Stimulated activated naive B cell treated with anti-CD40 and anti-IgM and Interleukin-4, amounts not matched to agents 10 μg/mL and 1 μg/mL and 100 μg/mL, for 72 hours (primary cell): ENCODE results near the gene A3GALT2.

Experiments
- ATAC-seq, 2 donors: fragments of 150-1000 bp; cut with Tn5 transposase; replicated peaks; 2 replicates each; pipeline ENCODE4 v1.10.0; 2021; ENCODE audit warnings: moderate library complexity in 1 of 2
- DNase-seq: peaks from one replicate; pipeline ENCODE4 v3.0.0; 2021
- H3K27ac Mint-ChIP-seq: one replicate; pipeline ENCODE4 v1.8.0; 2022; ENCODE audit warnings: mild to moderate bottlenecking, mixed read lengths
- H3K27me3 Mint-ChIP-seq, 2 donors: one replicate each; pipeline ENCODE4 v1.8.0; 2022; ENCODE audit warnings: mixed read lengths in 2 of 2
- H3K36me3 Mint-ChIP-seq, 2 donors: one replicate each; pipeline ENCODE4 v1.8.0; 2022; ENCODE audit warnings: mixed read lengths in 2 of 2, mild to moderate bottlenecking in 1 of 2
- H3K4me1 Mint-ChIP-seq, 2 donors: one replicate each; pipeline ENCODE4 v1.8.0; 2022; ENCODE audit warnings: mixed read lengths in 2 of 2, mild to moderate bottlenecking in 1 of 2
- H3K4me3 Mint-ChIP-seq, 2 donors: one replicate each; pipeline ENCODE4 v1.8.0; 2022; ENCODE audit warnings: mild to moderate bottlenecking in 2 of 2, mixed read lengths in 2 of 2, moderate library complexity in 1 of 2
- H3K9me3 Mint-ChIP-seq, 2 donors: one replicate each; pipeline ENCODE4 v1.8.0; 2022; ENCODE audit warnings: mixed read lengths in 2 of 2, mild to moderate bottlenecking in 1 of 2

A3GALT2 gene

GRCh38 chr1:33331444-33332356 is 10.8 kb upstream of the A3GALT2 start:
- DNase-seq = no peak
- peak; percentile 81 to 94 for ATAC-seq
- peak overlapping the region; percentile 66 for H3K27ac Mint-ChIP-seq
- H3K36me3 Mint-ChIP-seq = peaks cover 38 to 61% of the 10 kb centered on the region in 2 donors
- H3K4me3 Mint-ChIP-seq = no peak overlapping the region
- H3K4me1 Mint-ChIP-seq = peaks cover 18 to 34% of the 10 kb centered on the region in 2 donors
- H3K9me3 Mint-ChIP-seq = no peaks in the 10 kb centered on the region
- no peaks in the 10 kb centered on the region for H3K27me3 Mint-ChIP-seq

- H3K9me3 Mint-ChIP-seq = no peaks in the 10 kb centered on the region
- H3K27me3 Mint-ChIP-seq = no peaks in the 10 kb centered on the region
- H3K4me1 Mint-ChIP-seq = peaks cover 16 to 29% of the 10 kb centered on the region in 2 donors
- ATAC-seq (no peak), DNase-seq (no peak)
- no peak overlapping the region for H3K4me3 Mint-ChIP-seq
- peaks cover 41 to 65% of the 10 kb centered on the region in 2 donors for H3K36me3 Mint-ChIP-seq
- H3K27ac Mint-ChIP-seq = no peak overlapping the region
These were observed 10.0 kb upstream of the A3GALT2 start for GRCh38 chr1:33330906-33331305.

GRCh38 chr1:33330361-33330890 is 9.5 kb upstream of the A3GALT2 start:
- Mint-ChIP-seq H3K4me1 (peaks cover 16 to 29% of the 10 kb centered on the region in 2 donors), H3K9me3 (no peaks in the 10 kb centered on the region), H3K4me3 (no peak overlapping the region), H3K27ac (no peak overlapping the region), H3K36me3 (peaks cover 46 to 70% of the 10 kb centered on the region in 2 donors), H3K27me3 (no peaks in the 10 kb centered on the region)
- DNase-seq (no peak), ATAC-seq (no peak)

- peaks cover 49 to 71% of the 10 kb centered on the region in 2 donors for H3K36me3 Mint-ChIP-seq
- ATAC-seq = no peak
- H3K4me3 Mint-ChIP-seq = no peak overlapping the region
These were observed 8.9 kb upstream of the A3GALT2 start for GRCh38 chr1:33329600-33330305.

GRCh38 chr1:33328817-33329216 is 7.9 kb upstream of the A3GALT2 start:
- Mint-ChIP-seq H3K27ac (no peak overlapping the region), H3K4me3 (no peak overlapping the region), H3K36me3 (peaks cover 49 to 79% of the 10 kb centered on the region in 2 donors), H3K9me3 (no peaks in the 10 kb centered on the region), H3K27me3 (no peaks in the 10 kb centered on the region), H3K4me1 (peaks cover 13 to 23% of the 10 kb centered on the region in 2 donors)
- no peak for ATAC-seq
- no peak for DNase-seq

More at GRCh38 chr1:33329600-33330305, 8.9 kb upstream of the A3GALT2 start:
- Mint-ChIP-seq H3K4me1 (peaks cover 13 to 23% of the 10 kb centered on the region in 2 donors), H3K27ac (peak overlapping the region; percentile 27), H3K27me3 (no peaks in the 10 kb centered on the region), H3K9me3 (no peaks in the 10 kb centered on the region)
- no peak for DNase-seq

- Mint-ChIP-seq H3K27ac (no peak overlapping the region), H3K4me3 (no peak overlapping the region), H3K36me3 (peaks cover 43 to 84% of the 10 kb centered on the region in 2 donors), H3K4me1 (peaks cover 16 to 19% of the 10 kb centered on the region in 2 donors), H3K9me3 (no peaks in the 10 kb centered on the region), H3K27me3 (no peaks in the 10 kb centered on the region)
- no peak for DNase-seq
- no peak for ATAC-seq
These were observed 6.9 kb upstream of the A3GALT2 start for GRCh38 chr1:33327587-33328325.

- ATAC-seq = no peak
- Mint-ChIP-seq H3K27ac (no peak overlapping the region), H3K4me3 (no peak overlapping the region), H3K36me3 (peaks cover 38 to 74% of the 10 kb centered on the region in 2 donors), H3K27me3 (no peaks in the 10 kb centered on the region), H3K9me3 (no peaks in the 10 kb centered on the region), H3K4me1 (peaks cover 8 to 10% of the 10 kb centered on the region in 2 donors)
- DNase-seq = no peak
These were observed 5.9 kb upstream of the A3GALT2 start for GRCh38 chr1:33326785-33327184.

GRCh38 chr1:33324677-33325575 is 4.0 kb upstream of the A3GALT2 start:
- Mint-ChIP-seq H3K4me3 (no peak overlapping the region), H3K4me1 (peaks cover 0 to 3% of the 10 kb centered on the region in 2 donors), H3K9me3 (no peaks in the 10 kb centered on the region), H3K27me3 (no peaks in the 10 kb centered on the region), H3K27ac (peak overlapping the region; percentile 20), H3K36me3 (peaks cover 31 to 60% of the 10 kb centered on the region in 2 donors)
- DNase-seq = no peak
- no peak for ATAC-seq

- H3K27ac Mint-ChIP-seq = peak overlapping the region; percentile 67
- H3K36me3 Mint-ChIP-seq = peaks cover 22 to 50% of the 10 kb centered on the region in 2 donors
- no peak for ATAC-seq
- no peak overlapping the region for H3K4me3 Mint-ChIP-seq
- no peaks in the 10 kb centered on the region for H3K27me3 Mint-ChIP-seq
- no peak for DNase-seq
- no peaks in the 10 kb centered on the region for H3K9me3 Mint-ChIP-seq
- H3K4me1 Mint-ChIP-seq = peaks cover 0 to 3% of the 10 kb centered on the region in 2 donors
These were observed 3.0 kb upstream of the A3GALT2 start for GRCh38 chr1:33323663-33324477.

- Mint-ChIP-seq H3K9me3 (no peaks in the 10 kb centered on the region), H3K27ac (no peak overlapping the region), H3K4me3 (no peak overlapping the region), H3K36me3 (peaks cover 14 to 41% of the 10 kb centered on the region in 2 donors), H3K4me1 (peaks cover 0 to 3% of the 10 kb centered on the region in 2 donors), H3K27me3 (no peaks in the 10 kb centered on the region)
- ATAC-seq (peak in 1 of 2 donors; percentile 52), DNase-seq (no peak)
These were observed 2.1 kb upstream of the A3GALT2 start for GRCh38 chr1:33322870-33323585.

- no peak for DNase-seq
- Mint-ChIP-seq H3K4me1 (peaks cover 0 to 3% of the 10 kb centered on the region in 2 donors), H3K4me3 (no peak overlapping the region), H3K9me3 (no peaks in the 10 kb centered on the region), H3K36me3 (peaks cover 13 to 38% of the 10 kb centered on the region in 2 donors), H3K27ac (no peak overlapping the region), H3K27me3 (no peaks in the 10 kb centered on the region)
- no peak for ATAC-seq
These were observed 1.2 kb upstream of the A3GALT2 start for GRCh38 chr1:33322109-33322508.

- no peak overlapping the region for H3K4me3 Mint-ChIP-seq
- no peaks in the 10 kb centered on the region for H3K9me3 Mint-ChIP-seq
- H3K27ac Mint-ChIP-seq = no peak overlapping the region
- DNase-seq (no peak), ATAC-seq (no peak)
- H3K4me1 Mint-ChIP-seq = peaks cover 0 to 3% of the 10 kb centered on the region in 2 donors
- H3K27me3 Mint-ChIP-seq = peaks cover 0 to 6% of the 10 kb centered on the region in 2 donors
- H3K36me3 Mint-ChIP-seq = peaks cover 9 to 32% of the 10 kb centered on the region in 2 donors
These were observed 280 bp upstream of the A3GALT2 start for GRCh38 chr1:33321178-33321577.
